ENCODE results near the gene MYNN.

GRCh38 chr3:169818316-169818715, 45.1 kb downstream of the MYNN start:
- TF ChIP-seq, protein P1, sequence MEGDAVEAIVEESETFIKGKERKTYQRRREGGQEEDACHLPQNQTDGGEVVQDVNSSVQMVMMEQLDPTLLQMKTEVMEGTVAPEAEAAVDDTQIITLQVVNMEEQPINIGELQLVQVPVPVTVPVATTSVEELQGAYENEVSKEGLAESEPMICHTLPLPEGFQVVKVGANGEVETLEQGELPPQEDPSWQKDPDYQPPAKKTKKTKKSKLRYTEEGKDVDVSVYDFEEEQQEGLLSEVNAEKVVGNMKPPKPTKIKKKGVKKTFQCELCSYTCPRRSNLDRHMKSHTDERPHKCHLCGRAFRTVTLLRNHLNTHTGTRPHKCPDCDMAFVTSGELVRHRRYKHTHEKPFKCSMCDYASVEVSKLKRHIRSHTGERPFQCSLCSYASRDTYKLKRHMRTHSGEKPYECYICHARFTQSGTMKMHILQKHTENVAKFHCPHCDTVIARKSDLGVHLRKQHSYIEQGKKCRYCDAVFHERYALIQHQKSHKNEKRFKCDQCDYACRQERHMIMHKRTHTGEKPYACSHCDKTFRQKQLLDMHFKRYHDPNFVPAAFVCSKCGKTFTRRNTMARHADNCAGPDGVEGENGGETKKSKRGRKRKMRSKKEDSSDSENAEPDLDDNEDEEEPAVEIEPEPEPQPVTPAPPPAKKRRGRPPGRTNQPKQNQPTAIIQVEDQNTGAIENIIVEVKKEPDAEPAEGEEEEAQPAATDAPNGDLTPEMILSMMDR (IDR thresholded peaks at IDR 0.05; ENCODE audit: low read depth, low read length) = no peak
- no peak for TF ChIP-seq EZH2phosphoT487 (IDR thresholded peaks at IDR 0.05; ENCODE audit: low read depth)

Data from OCI-LY3 (cell line).